Calu3 (cell line): ENCODE results near the gene ADCYAP1R1. TPM values are rescaled to one million over a fixed set of nuclear protein-coding genes. Genes with fewer than 3 reads are reported as not detected.

Experiments used
- BruUV-seq: library from RNA; stranded (reverse); fragments of 400-500 nt; replicated peaks from 2 replicates; lab custom pipeline; 2021; lab: Mats Ljungman, UMichigan
- CTCF ChIA-PET: fragments of 300-600 bp; sonication (Branson Sonifier 250); formaldehyde crosslinking; loops from one replicate; lab custom pipeline; 2022; ENCODE audit warnings: antibody characterized with exemption; lab: Charles Lee
- DNase-seq: peaks from one replicate; pipeline ENCODE4 v3.0.0; 2022
- H3K27ac Mint-ChIP-seq: one replicate; pipeline ENCODE4 v1.8.0; 2022; ENCODE audit warnings: mixed read lengths; ENCODE audit not compliant: unreplicated experiment
- H3K27me3 Mint-ChIP-seq: one replicate; pipeline ENCODE4 v1.8.0; 2022; ENCODE audit warnings: mixed read lengths; ENCODE audit not compliant: unreplicated experiment
- H3K36me3 Mint-ChIP-seq: one replicate; pipeline ENCODE4 v1.8.0; 2022; ENCODE audit warnings: mild to moderate bottlenecking, moderate library complexity, mixed read lengths; ENCODE audit not compliant: insufficient read depth, unreplicated experiment
- H3K4me1 Mint-ChIP-seq: one replicate; pipeline ENCODE4 v1.8.0; 2022; ENCODE audit warnings: mild to moderate bottlenecking, low read depth, mixed read lengths; ENCODE audit not compliant: unreplicated experiment
- H3K4me3 Mint-ChIP-seq: one replicate; pipeline ENCODE4 v1.8.0; 2022; ENCODE audit warnings: mild to moderate bottlenecking, low read depth, moderate library complexity, mixed read lengths; ENCODE audit not compliant: unreplicated experiment
- H3K9me3 Mint-ChIP-seq: one replicate; pipeline ENCODE4 v1.8.0; 2022; ENCODE audit warnings: low read depth, mixed read lengths; ENCODE audit not compliant: unreplicated experiment
- CTCF ChIP-seq: fragments of 200-600 bp; IDR thresholded peaks from one replicate; pipeline ENCODE4 v1.8.0; 2022; ENCODE audit warnings: antibody characterized with exemption; ENCODE audit not compliant: unreplicated experiment
- intact Hi-C: fragments of 100-400 bp; cut with micrococcal nuclease; formaldehyde crosslinking; loops from one replicate; pipeline ENCODE4 v1.10.0; 2022; ENCODE audit not compliant: unreplicated experiment
- total RNA-seq: library from RNA; stranded (reverse); gene quantifications from 2 replicates; pipeline ENCODE4 v1.2.3, GENCODE V29; 2022

Gene ADCYAP1R1
- total RNA-seq, 1 experiment from 2014 or later = not detected

GRCh38 chr7:31133497-31133896, 81.4 kb downstream of the ADCYAP1R1 start:
- Mint-ChIP-seq H3K9me3 (no peaks in the 10 kb centered on the region), H3K27me3 (peaks cover 55% of the 10 kb centered on the region), H3K4me3 (no peak overlapping the region), H3K36me3 (no peaks in the 10 kb centered on the region), H3K27ac (no peak overlapping the region), H3K4me1 (no peaks in the 10 kb centered on the region)
- no peak for DNase-seq
- CTCF ChIA-PET = interaction anchor here (0.6 to 3.5 kb wide), 9 partner anchors 10 to 1030 kb away, joined by 3 to 39 read pairs (median 5); no protein-coding TSS in a partner anchor
- TF ChIP-seq CTCF = no peak
- BruUV-seq = no TSS peak
- intact Hi-C loops = loop anchor here (5.0 kb wide), 3 partner anchors 309 to 1069 kb away; no protein-coding TSS in a partner anchor

- BruUV-seq = no TSS peak
- peak; percentile 87 for DNase-seq
- no peaks in the 10 kb centered on the region for H3K4me1 Mint-ChIP-seq
- H3K27me3 Mint-ChIP-seq = peaks cover 50% of the 10 kb centered on the region
- no peaks in the 10 kb centered on the region for H3K36me3 Mint-ChIP-seq
- intact Hi-C loops = loop anchor here (1.0 to 5.0 kb wide), 4 partner anchors 308 to 1068 kb away; no protein-coding TSS in a partner anchor
- H3K4me3 Mint-ChIP-seq = no peak overlapping the region
- CTCF ChIA-PET = interaction anchor here (0.6 to 3.5 kb wide), 33 partner anchors 11 to 1355 kb away, joined by 3 to 39 read pairs (median 4); partner anchors contain the start of gene LSM5
- no peak overlapping the region for H3K27ac Mint-ChIP-seq
- no peaks in the 10 kb centered on the region for H3K9me3 Mint-ChIP-seq
- TF ChIP-seq CTCF = peak; percentile 92
Measured at GRCh38 chr7:31134246-31135188, 82.4 kb downstream of the ADCYAP1R1 start.

GRCh38 chr7:31137234-31137633, 85.1 kb downstream of the ADCYAP1R1 start:
- Mint-ChIP-seq H3K27me3 (peaks cover 50% of the 10 kb centered on the region), H3K4me3 (no peak overlapping the region), H3K27ac (no peak overlapping the region), H3K4me1 (no peaks in the 10 kb centered on the region), H3K9me3 (no peaks in the 10 kb centered on the region), H3K36me3 (no peaks in the 10 kb centered on the region)
- CTCF ChIA-PET = interaction anchor here (0.6 to 0.7 kb wide), 2 partner anchors 14 to 1191 kb away, joined by 3 to 8 read pairs; no protein-coding TSS in a partner anchor
- no TSS peak for BruUV-seq
- TF ChIP-seq CTCF = no peak
- no peak for DNase-seq
- intact Hi-C loops = no loop called here

GRCh38 chr7:31145339-31145738, 93.2 kb downstream of the ADCYAP1R1 start:
- Mint-ChIP-seq H3K36me3 (no peaks in the 10 kb centered on the region), H3K4me1 (no peaks in the 10 kb centered on the region), H3K27me3 (peaks cover 95% of the 10 kb centered on the region), H3K9me3 (no peaks in the 10 kb centered on the region), H3K4me3 (no peak overlapping the region), H3K27ac (no peak overlapping the region)
- DNase-seq = no peak
- no TSS peak for BruUV-seq
- intact Hi-C loops = no loop called here
- TF ChIP-seq CTCF = peak; percentile 16
- CTCF ChIA-PET = interaction anchor here (0.6 to 1.0 kb wide), 2 partner anchors 11 to 724 kb away, joined by 3 to 5 read pairs; no protein-coding TSS in a partner anchor
